NB4 (cell line): ENCODE data around the gene CFAP157.

ENCODE experiments used
- POLR2A ChIP-seq: IDR thresholded peaks from 2 replicates; pipeline ENCODE4 v1.6.1; 2011; ENCODE audit warnings: mild to moderate bottlenecking; ENCODE audit not compliant: insufficient read length; ENCODE audit errors: extremely low read depth
- TF ChIP-seq, protein P1 (sequence below): IDR thresholded peaks from one replicate; pipeline ENCODE4 v1.5.1; 2012; ENCODE audit warnings: low read depth, low read length

DNA sequence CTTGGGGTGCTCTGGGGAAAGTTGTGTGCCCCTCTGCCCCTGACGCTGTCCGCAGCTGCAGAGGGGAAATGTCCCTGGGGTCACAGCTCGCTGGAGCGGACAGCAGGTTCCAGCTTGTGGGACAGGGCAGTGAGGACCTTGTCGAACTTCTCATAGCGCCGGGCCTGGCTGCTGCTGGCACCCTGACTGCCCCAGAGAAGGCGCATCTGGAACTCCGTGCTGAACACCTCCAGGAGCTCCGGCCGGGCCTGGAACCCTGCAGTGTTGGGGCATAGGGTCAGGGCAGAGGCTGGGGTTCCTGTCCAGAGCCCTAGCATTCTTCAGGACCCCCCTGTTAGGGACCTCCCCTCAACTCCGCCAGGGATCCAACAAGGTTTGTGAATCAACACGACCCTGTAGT, 31.9 kb downstream of the CFAP157 start:
- TF ChIP-seq, protein P1, sequence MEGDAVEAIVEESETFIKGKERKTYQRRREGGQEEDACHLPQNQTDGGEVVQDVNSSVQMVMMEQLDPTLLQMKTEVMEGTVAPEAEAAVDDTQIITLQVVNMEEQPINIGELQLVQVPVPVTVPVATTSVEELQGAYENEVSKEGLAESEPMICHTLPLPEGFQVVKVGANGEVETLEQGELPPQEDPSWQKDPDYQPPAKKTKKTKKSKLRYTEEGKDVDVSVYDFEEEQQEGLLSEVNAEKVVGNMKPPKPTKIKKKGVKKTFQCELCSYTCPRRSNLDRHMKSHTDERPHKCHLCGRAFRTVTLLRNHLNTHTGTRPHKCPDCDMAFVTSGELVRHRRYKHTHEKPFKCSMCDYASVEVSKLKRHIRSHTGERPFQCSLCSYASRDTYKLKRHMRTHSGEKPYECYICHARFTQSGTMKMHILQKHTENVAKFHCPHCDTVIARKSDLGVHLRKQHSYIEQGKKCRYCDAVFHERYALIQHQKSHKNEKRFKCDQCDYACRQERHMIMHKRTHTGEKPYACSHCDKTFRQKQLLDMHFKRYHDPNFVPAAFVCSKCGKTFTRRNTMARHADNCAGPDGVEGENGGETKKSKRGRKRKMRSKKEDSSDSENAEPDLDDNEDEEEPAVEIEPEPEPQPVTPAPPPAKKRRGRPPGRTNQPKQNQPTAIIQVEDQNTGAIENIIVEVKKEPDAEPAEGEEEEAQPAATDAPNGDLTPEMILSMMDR = no peak
- TF ChIP-seq POLR2A = no peak
